SJCRH30 (cell line): ENCODE results near the gene ACP1. TPM values are rescaled to one million over a fixed set of nuclear protein-coding genes. Genes with fewer than 3 reads are reported as not detected.

Experiments
- DNase-seq, 2 experiments: peaks; one replicate each; pipeline ENCODE4 v3.0.0-alpha.2; 2015 to 2020
- H3K27ac ChIP-seq: fragments of 250-450 bp; sonication (Bioruptor Pico); 2 replicates; pipeline ENCODE4 v1.5.1; 2020; ENCODE audit warnings: mild to moderate bottlenecking, moderate library complexity
- H3K27me3 ChIP-seq: fragments of 250-450 bp; sonication (Bioruptor Pico); 2 replicates; pipeline ENCODE4 v1.5.1; 2020; ENCODE audit warnings: mild to moderate bottlenecking, moderate library complexity
- H3K36me3 ChIP-seq: fragments of 250-450 bp; sonication (Bioruptor Pico); 2 replicates; pipeline ENCODE4 v1.5.1; 2020; ENCODE audit warnings: mild to moderate bottlenecking, moderate library complexity
- H3K4me1 ChIP-seq: fragments of 250-450 bp; sonication (Bioruptor Pico); 2 replicates; pipeline ENCODE4 v1.5.1; 2020; ENCODE audit warnings: mild to moderate bottlenecking, moderate library complexity
- H3K4me3 ChIP-seq: fragments of 250-450 bp; sonication (Bioruptor Pico); 2 replicates; pipeline ENCODE4 v1.5.1; 2020; ENCODE audit warnings: mild to moderate bottlenecking, moderate library complexity
- H3K9me3 ChIP-seq: fragments of 250-450 bp; sonication (Bioruptor Pico); replicated peaks from 2 replicates; pipeline ENCODE4 v1.5.1; 2020; ENCODE audit warnings: mild to moderate bottlenecking, moderate library complexity
- total RNA-seq: library from RNA; depleted of rRNA; stranded (reverse); fragments of >200 nt; shearing (Covaris generic); gene quantifications from 2 replicates; pipeline ENCODE4 v1.2.3, GENCODE V29; 2014

Gene ACP1
- total RNA-seq, 1 experiment from 2014 or later: 244 TPM

- Histone ChIP-seq H3K9me3 (no peaks in the 10 kb centered on the region), H3K36me3 (peaks cover 62% of the 10 kb centered on the region), H3K4me3 (no peak overlapping the region), H3K4me1 (no peaks in the 10 kb centered on the region), H3K27ac (no peak overlapping the region), H3K27me3 (no peaks in the 10 kb centered on the region)
- no peak for DNase-seq
Observed at GRCh38 chr2:280650-281110, 15.9 kb downstream of the ACP1 start.

GRCh38 chr2:281381-281780 is 16.6 kb downstream of the ACP1 start:
- H3K4me1 ChIP-seq: no peaks in the 10 kb centered on the region
- H3K9me3 ChIP-seq: no peaks in the 10 kb centered on the region
- no peaks in the 10 kb centered on the region for H3K27me3 ChIP-seq
- H3K27ac ChIP-seq: no peak overlapping the region
- H3K4me3 ChIP-seq: no peak overlapping the region
- H3K36me3 ChIP-seq: peaks cover 59% of the 10 kb centered on the region
- no peak for DNase-seq

GRCh38 chr2:282371-283263 is 17.9 kb downstream of the ACP1 start:
- Histone ChIP-seq H3K27me3 (no peaks in the 10 kb centered on the region), H3K9me3 (no peaks in the 10 kb centered on the region), H3K4me3 (no peak overlapping the region), H3K4me1 (no peaks in the 10 kb centered on the region), H3K36me3 (peaks cover 46% of the 10 kb centered on the region), H3K27ac (no peak overlapping the region)
- no peak for DNase-seq

- peaks cover 33% of the 10 kb centered on the region for H3K36me3 ChIP-seq
- H3K4me1 ChIP-seq: no peaks in the 10 kb centered on the region
- H3K27ac ChIP-seq: no peak overlapping the region
- DNase-seq: no peak
- no peak overlapping the region for H3K4me3 ChIP-seq
- H3K9me3 ChIP-seq: no peaks in the 10 kb centered on the region
- H3K27me3 ChIP-seq: no peaks in the 10 kb centered on the region
Observed at GRCh38 chr2:283996-284794, 19.4 kb downstream of the ACP1 start.

GRCh38 chr2:284896-285492 is 20.2 kb downstream of the ACP1 start:
- no peak overlapping the region for H3K4me3 ChIP-seq
- peaks cover 27% of the 10 kb centered on the region for H3K36me3 ChIP-seq
- no peaks in the 10 kb centered on the region for H3K27me3 ChIP-seq
- H3K9me3 ChIP-seq: no peaks in the 10 kb centered on the region
- no peak for DNase-seq
- H3K27ac ChIP-seq: no peak overlapping the region
- H3K4me1 ChIP-seq: no peaks in the 10 kb centered on the region

GRCh38 chr2:285531-285930 is 20.8 kb downstream of the ACP1 start:
- no peaks in the 10 kb centered on the region for H3K9me3 ChIP-seq
- DNase-seq: no peak
- H3K27me3 ChIP-seq: no peaks in the 10 kb centered on the region
- H3K36me3 ChIP-seq: peaks cover 22% of the 10 kb centered on the region
- no peak overlapping the region for H3K4me3 ChIP-seq
- H3K27ac ChIP-seq: no peak overlapping the region
- no peaks in the 10 kb centered on the region for H3K4me1 ChIP-seq

- H3K27ac ChIP-seq: no peak overlapping the region
- H3K36me3 ChIP-seq: peaks cover 20% of the 10 kb centered on the region
- H3K4me3 ChIP-seq: no peak overlapping the region
- H3K27me3 ChIP-seq: no peaks in the 10 kb centered on the region
- H3K9me3 ChIP-seq: no peaks in the 10 kb centered on the region
- H3K4me1 ChIP-seq: no peaks in the 10 kb centered on the region
- DNase-seq: no peak
Observed at GRCh38 chr2:286035-286434, 21.3 kb downstream of the ACP1 start.

GRCh38 chr2:286774-287392 is 22.1 kb downstream of the ACP1 start:
- DNase-seq: no peak
- no peaks in the 10 kb centered on the region for H3K4me1 ChIP-seq
- no peaks in the 10 kb centered on the region for H3K27me3 ChIP-seq
- H3K4me3 ChIP-seq: peak overlapping the region; percentile 49
- H3K27ac ChIP-seq: no peak overlapping the region
- H3K9me3 ChIP-seq: no peaks in the 10 kb centered on the region
- H3K36me3 ChIP-seq: peaks cover 11% of the 10 kb centered on the region

- no peaks in the 10 kb centered on the region for H3K4me1 ChIP-seq
- peak; percentile 36 to 37 for DNase-seq
- 0 out of 2 replicates have a peak, but pooled peaks cover 7% of the 10 kb centered on the region for H3K36me3 ChIP-seq
- H3K4me3 ChIP-seq: peak overlapping the region; percentile 49
- no peak overlapping the region for H3K27ac ChIP-seq
- no peaks in the 10 kb centered on the region for H3K9me3 ChIP-seq
- H3K27me3 ChIP-seq: no peaks in the 10 kb centered on the region
Observed at GRCh38 chr2:287471-287885, 22.7 kb downstream of the ACP1 start.

- peak within 1 kb of the TSS; percentile 49 for H3K4me3 ChIP-seq
- no peak for DNase-seq
- no peaks in the 10 kb centered on the region for H3K9me3 ChIP-seq
- no peak within 1 kb of the TSS for H3K27ac ChIP-seq
- no peaks in the 10 kb centered on the region for H3K27me3 ChIP-seq
- H3K36me3 ChIP-seq: 0 out of 2 replicates have a peak, but pooled peaks cover 1% of the 10 kb centered on the region
- H3K4me1 ChIP-seq: no peaks in the 10 kb centered on the region
Observed at GRCh38 chr2:287911-288757, 23.4 kb downstream of the ACP1 start, which contains the start of gene ALKAL2. TSS of gene ALKAL2 (minus strand) at chr2:288091. CDS start at chr2:287835, 256 bp downstream.

GRCh38 chr2:288758-289361 is 24.1 kb downstream of the ACP1 start:
- H3K9me3 ChIP-seq: no peaks in the 10 kb centered on the region
- no peak overlapping the region for H3K27ac ChIP-seq
- H3K36me3 ChIP-seq: no peaks in the 10 kb centered on the region
- DNase-seq: no peak
- H3K4me1 ChIP-seq: no peaks in the 10 kb centered on the region
- no peaks in the 10 kb centered on the region for H3K27me3 ChIP-seq
- H3K4me3 ChIP-seq: no peak overlapping the region

- Histone ChIP-seq H3K4me1 (no peaks in the 10 kb centered on the region), H3K4me3 (no peak overlapping the region), H3K36me3 (no peaks in the 10 kb centered on the region), H3K27me3 (no peaks in the 10 kb centered on the region), H3K27ac (no peak overlapping the region), H3K9me3 (no peaks in the 10 kb centered on the region)
- no peak for DNase-seq
Observed at GRCh38 chr2:289362-290089, 24.8 kb downstream of the ACP1 start.
